Endothelial cell of umbilical vein (primary cell): ENCODE results near the gene CD33. TPM values are rescaled to one million over a fixed set of nuclear protein-coding genes. Genes with fewer than 3 reads are reported as not detected.

Experiments
- BruUV-seq: library from RNA; stranded (reverse); fragments of 400-500 nt; replicated peaks from 2 replicates; lab custom pipeline; 2021; lab: Mats Ljungman, UMichigan
- CTCF ChIA-PET: fragments of 300-600, 350-600 bp; sonication (Branson Sonifier 250); formaldehyde crosslinking; loops from one replicate; lab custom pipeline; 2021; ENCODE audit warnings: antibody characterized with exemption, inconsistent platforms; lab: Charles Lee
- POLR2A ChIA-PET: fragments of 300-600, 350-600 bp; sonication (Branson Sonifier 250); formaldehyde crosslinking; loops from one replicate; lab custom pipeline; 2021; ENCODE audit warnings: antibody characterized with exemption, inconsistent platforms; lab: Charles Lee
- DNase-seq: peaks from one replicate; pipeline ENCODE4 v3.0.0-alpha.2; 2011; ENCODE audit warnings: low read depth, low spot score
- FAIRE-seq: peaks from 2 replicates; lab custom pipeline; 2011; peaks lifted over from hg19 to GRCh38; lab: Jason Lieb, UNC
- H2AFZ ChIP-seq: 2 replicates; pipeline ENCODE4 v1.6.0; 2012; ENCODE audit warnings: low read depth, low read length, control low read depth, inconsistent platforms
- H3K27ac ChIP-seq: 2 replicates; pipeline ENCODE4 v1.5.1; 2011; ENCODE audit warnings: low read depth, mild to moderate bottlenecking, control low read depth, low read length, moderate library complexity; ENCODE audit not compliant: insufficient read depth
- H3K27me3 ChIP-seq, 2 experiments: 2 replicates each; pipeline versions ENCODE4 v1.6.0 to v1.6.1; 2011; ENCODE audit warnings: low read length in 2 of 2, mixed read lengths in 1 of 2; ENCODE audit not compliant: control insufficient read depth in 2 of 2, insufficient read depth in 2 of 2
- H3K36me3 ChIP-seq, 2 experiments: 2 replicates in 1 of 2; 3 replicates in 1 of 2; pipeline ENCODE4 v1.5.1; 2011; ENCODE audit warnings: low read length in 2 of 2, mild to moderate bottlenecking in 1 of 2, moderate library complexity in 1 of 2; ENCODE audit not compliant: control insufficient read depth in 2 of 2, insufficient read depth in 2 of 2; ENCODE audit errors: extremely low read depth in 1 of 2
- H3K4me1 ChIP-seq: 3 replicates; pipeline ENCODE4 v1.5.1; 2011; ENCODE audit warnings: mild to moderate bottlenecking, low read length; ENCODE audit not compliant: control insufficient read depth, insufficient read depth; ENCODE audit errors: extremely low read depth
- H3K4me2 ChIP-seq: 2 replicates; pipeline ENCODE4 v1.6.1; 2011; ENCODE audit warnings: low read length, control low read depth, mixed read lengths; ENCODE audit not compliant: insufficient read depth
- H3K4me3 ChIP-seq, 3 experiments: fragments of 200-600 bp in 1 of 3; sonication (generic), shearing (Covaris generic) in 1 of 3; replicated peaks in 1 of 3; 2 replicates each; pipeline ENCODE4 v1.5.1; 2011 to 2016; ENCODE audit warnings: control low read depth in 3 of 3, low read length in 3 of 3, mild to moderate bottlenecking in 2 of 3, inconsistent platforms in 1 of 3, low read depth in 1 of 3, moderate library complexity in 1 of 3; ENCODE audit not compliant: insufficient read depth in 1 of 3
- H3K79me2 ChIP-seq: 2 replicates; pipeline ENCODE4 v1.6.0; 2012; ENCODE audit warnings: low read length, inconsistent platforms; ENCODE audit not compliant: control insufficient read depth, insufficient read depth
- H3K9ac ChIP-seq: replicated peaks from 2 replicates; pipeline ENCODE3; 2011; ENCODE audit warnings: low read length, control low read depth; ENCODE audit not compliant: insufficient read depth; ENCODE audit errors: extremely low read depth
- H3K9me1 ChIP-seq: replicated peaks from 3 replicates; pipeline ENCODE4 v1.6.0; 2011; ENCODE audit warnings: mild to moderate bottlenecking, low read length; ENCODE audit not compliant: control insufficient read depth, insufficient read depth; ENCODE audit errors: extremely low read depth
- H3K9me3 ChIP-seq: replicated peaks from 2 replicates; pipeline ENCODE4 v1.5.1; 2012; ENCODE audit warnings: low read length, inconsistent platforms; ENCODE audit not compliant: control insufficient read depth, insufficient read depth
- H4K20me1 ChIP-seq: replicated peaks from 2 replicates; pipeline ENCODE3; 2011; ENCODE audit warnings: mild to moderate bottlenecking, low read length; ENCODE audit not compliant: control insufficient read depth, insufficient read depth; ENCODE audit errors: extremely low read depth
- EZH2 ChIP-seq: IDR thresholded peaks from 2 replicates; pipeline ENCODE4 v1.6.1; 2012; ENCODE audit warnings: borderline replicate concordance, low read depth, mild to moderate bottlenecking, moderate library complexity, low read length, inconsistent platforms; ENCODE audit not compliant: severe bottlenecking
- FOS ChIP-seq: IDR thresholded peaks from 2 replicates; pipeline ENCODE4 v1.6.1; 2011; ENCODE audit warnings: mild to moderate bottlenecking, low read length, moderate library complexity, borderline replicate concordance; ENCODE audit not compliant: insufficient read depth
- GATA2 ChIP-seq: IDR thresholded peaks from 2 replicates; pipeline ENCODE4 v1.7.0; 2011; ENCODE audit warnings: low read depth, mild to moderate bottlenecking, moderate library complexity, mixed read lengths, low read length; ENCODE audit not compliant: insufficient read length, insufficient read depth
- JUN ChIP-seq: IDR thresholded peaks from 2 replicates; pipeline ENCODE4 v1.6.1; 2011; ENCODE audit warnings: borderline replicate concordance, low read depth; ENCODE audit not compliant: insufficient read length, insufficient read depth
- MYC ChIP-seq: IDR thresholded peaks from one replicate; pipeline ENCODE4 v1.6.1; 2011; ENCODE audit warnings: mild to moderate bottlenecking, low read depth, low read length
- POLR2A ChIP-seq: IDR thresholded peaks from 2 replicates; pipeline ENCODE4 v1.6.1; 2012; ENCODE audit warnings: low read depth, mild to moderate bottlenecking, control low read depth, low read length
- POLR2AphosphoS5 ChIP-seq: IDR thresholded peaks from 2 replicates; pipeline ENCODE4 v1.6.1; 2012; ENCODE audit warnings: low read depth, mild to moderate bottlenecking, control low read depth, low read length, moderate library complexity; ENCODE audit not compliant: insufficient read depth
- dilution Hi-C: fragments of 300-500 bp; cut with MboI; formaldehyde crosslinking; loops from one replicate; pipeline ENCODE4 v1.15.0; 2019; ENCODE audit warnings: low sequenced_read_pairs; ENCODE audit not compliant: extremely low pct_ligation_motif_present
- intact Hi-C: fragments of 100-400 bp; cut with micrococcal nuclease; formaldehyde crosslinking; loops from one replicate; pipeline ENCODE4 v1.10.0; 2022
- polyA plus RNA-seq, 4 experiments: library from polyadenylated mRNA; depleted of rRNA in 3 of 4; stranded (reverse) in 3 of 4; unstranded in 1 of 4; fragments of >200 nt; gene quantifications; 2 replicates each; pipeline versions ENCODE4 v1.2.1 to v1.2.3, GENCODE V29; 2011 to 2012; ENCODE audit warnings: missing spikeins in 1 of 4
- total RNA-seq: library from RNA; stranded (reverse); gene quantifications from 2 replicates; pipeline ENCODE4 v1.2.3, GENCODE V29; 2021
- TF ChIP-seq, protein P1 (sequence below), 2 donors: IDR thresholded peaks; 1 replicate in 1 of 2; 2 replicates in 1 of 2; pipeline ENCODE4 v1.5.1; 2011; ENCODE audit warnings: low read length in 2 of 2, mild to moderate bottlenecking in 2 of 2, moderate library complexity in 2 of 2, control low read depth in 1 of 2, inconsistent platforms in 1 of 2, low read depth in 1 of 2; ENCODE audit not compliant: insufficient read depth in 1 of 2; ENCODE audit errors: extremely low read depth in 1 of 2
- TF ChIP-seq, protein P2 (sequence below): IDR thresholded peaks from 2 replicates; pipeline ENCODE4 v1.6.1; 2011; ENCODE audit not compliant: insufficient read depth, insufficient read length

CD33 gene
- total and polyA plus RNA-seq, 2 donors (not counting 3 experiments of a cell fraction or from before 2014, with no cell fraction given) = not detected

DNA sequence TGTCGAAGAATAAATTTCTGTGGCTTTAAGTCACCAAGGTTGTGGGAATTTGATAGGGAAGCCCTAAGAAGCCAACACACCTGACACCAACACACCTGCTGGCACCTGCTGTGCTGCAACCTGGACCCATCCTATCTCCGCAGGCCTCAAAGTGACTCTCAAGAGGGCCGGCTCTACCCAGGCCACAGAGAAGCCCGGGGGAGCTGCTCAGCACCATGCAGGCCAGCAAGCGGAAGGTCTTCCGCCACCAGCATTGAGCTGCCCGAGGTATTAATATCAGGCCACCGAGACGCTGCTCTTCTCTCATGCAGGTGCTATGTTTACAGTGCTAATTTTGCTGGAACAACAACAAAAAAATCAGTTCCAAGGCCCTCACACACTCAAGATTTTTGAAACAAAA lies 32.2 kb upstream of the CD33 start:
- no peak overlapping the region for H3K27ac ChIP-seq
- TF ChIP-seq FOS = no peak
- no peak for TF ChIP-seq POLR2AphosphoS5
- TF ChIP-seq MYC = no peak
- TF ChIP-seq, protein P1, sequence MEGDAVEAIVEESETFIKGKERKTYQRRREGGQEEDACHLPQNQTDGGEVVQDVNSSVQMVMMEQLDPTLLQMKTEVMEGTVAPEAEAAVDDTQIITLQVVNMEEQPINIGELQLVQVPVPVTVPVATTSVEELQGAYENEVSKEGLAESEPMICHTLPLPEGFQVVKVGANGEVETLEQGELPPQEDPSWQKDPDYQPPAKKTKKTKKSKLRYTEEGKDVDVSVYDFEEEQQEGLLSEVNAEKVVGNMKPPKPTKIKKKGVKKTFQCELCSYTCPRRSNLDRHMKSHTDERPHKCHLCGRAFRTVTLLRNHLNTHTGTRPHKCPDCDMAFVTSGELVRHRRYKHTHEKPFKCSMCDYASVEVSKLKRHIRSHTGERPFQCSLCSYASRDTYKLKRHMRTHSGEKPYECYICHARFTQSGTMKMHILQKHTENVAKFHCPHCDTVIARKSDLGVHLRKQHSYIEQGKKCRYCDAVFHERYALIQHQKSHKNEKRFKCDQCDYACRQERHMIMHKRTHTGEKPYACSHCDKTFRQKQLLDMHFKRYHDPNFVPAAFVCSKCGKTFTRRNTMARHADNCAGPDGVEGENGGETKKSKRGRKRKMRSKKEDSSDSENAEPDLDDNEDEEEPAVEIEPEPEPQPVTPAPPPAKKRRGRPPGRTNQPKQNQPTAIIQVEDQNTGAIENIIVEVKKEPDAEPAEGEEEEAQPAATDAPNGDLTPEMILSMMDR (IDR thresholded peaks at IDR 0.05; ENCODE audit: extremely low read depth in 1 of 2, insufficient read depth in 1 of 2, low read depth in 1 of 2, low read length in 2 of 2) = no peak
- TF ChIP-seq, protein P2, sequence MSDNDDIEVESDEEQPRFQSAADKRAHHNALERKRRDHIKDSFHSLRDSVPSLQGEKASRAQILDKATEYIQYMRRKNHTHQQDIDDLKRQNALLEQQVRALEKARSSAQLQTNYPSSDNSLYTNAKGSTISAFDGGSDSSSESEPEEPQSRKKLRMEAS = no peak
- TF ChIP-seq EZH2 = no peak
- no peak for TF ChIP-seq POLR2A
- no peak for TF ChIP-seq GATA2
- no peak for TF ChIP-seq JUN
- no peak overlapping the region for H3K4me3 ChIP-seq
- no peak overlapping the region for H2AFZ ChIP-seq
- DNase-seq = no peak
- dilution Hi-C loops (no loop called here), intact Hi-C loops (no loop called here)
- no TSS peak for BruUV-seq
- H3K4me1 ChIP-seq = no peaks in the 10 kb centered on the region
- no peaks in the 10 kb centered on the region for H3K9me3 ChIP-seq
- no peaks in the 10 kb centered on the region for H3K9me1 ChIP-seq
- H3K36me3 ChIP-seq = no peaks in the 10 kb centered on the region
- H4K20me1 ChIP-seq = no peaks in the 10 kb centered on the region
- no peak overlapping the region for H3K4me2 ChIP-seq
- POLR2A ChIA-PET = no interaction called here
- no peak for FAIRE-seq
- H3K79me2 ChIP-seq = no peaks in the 10 kb centered on the region
- no peaks in the 10 kb centered on the region for H3K27me3 ChIP-seq
- H3K9ac ChIP-seq = no peak overlapping the region
- CTCF ChIA-PET = no interaction called here
